Neuron (in vitro differentiated cells): ENCODE results near the gene CEP164.

Source experiments
- H2AFZ ChIP-seq: one replicate; pipeline ENCODE4 v1.6.1; 2013; ENCODE audit warnings: low read depth, mild to moderate bottlenecking, inconsistent platforms, low read length, moderate library complexity
- H3K27me3 ChIP-seq: one replicate; pipeline ENCODE4 v1.6.1; 2013; ENCODE audit warnings: low read length; ENCODE audit not compliant: insufficient read depth
- H3K36me3 ChIP-seq: one replicate; pipeline ENCODE4 v1.6.1; 2013; ENCODE audit warnings: low read length; ENCODE audit not compliant: insufficient read depth
- H3K4me1 ChIP-seq: one replicate; pipeline ENCODE4 v1.6.1; 2013; ENCODE audit warnings: low read length; ENCODE audit not compliant: insufficient read depth
- H3K4me3 ChIP-seq: 2 replicates; pipeline ENCODE4 v1.5.1; 2013; ENCODE audit warnings: mild to moderate bottlenecking, low read length, moderate library complexity
- H3K9me3 ChIP-seq: one replicate; pipeline ENCODE4 v1.6.1; 2013; ENCODE audit warnings: low read length

Gene CEP164

GRCh38 chr11:117426297-117426685, 98.6 kb downstream of the CEP164 start:
- Histone ChIP-seq H2AFZ (no peak overlapping the region), H3K4me3 (no peak overlapping the region), H3K4me1 (peaks cover 33% of the 10 kb centered on the region), H3K36me3 (no peaks in the 10 kb centered on the region), H3K27me3 (peaks cover 8% of the 10 kb centered on the region), H3K9me3 (no peaks in the 10 kb centered on the region)

- Histone ChIP-seq H3K36me3 (no peaks in the 10 kb centered on the region), H3K9me3 (no peaks in the 10 kb centered on the region), H3K4me3 (no peak overlapping the region), H2AFZ (no peak overlapping the region), H3K27me3 (peaks cover 6% of the 10 kb centered on the region), H3K4me1 (peaks cover 33% of the 10 kb centered on the region)
These were observed 99.3 kb downstream of the CEP164 start for GRCh38 chr11:117426941-117427340.

GRCh38 chr11:117427356-117427874, 99.8 kb downstream of the CEP164 start:
- no peaks in the 10 kb centered on the region for H3K36me3 ChIP-seq
- no peak overlapping the region for H2AFZ ChIP-seq
- H3K9me3 ChIP-seq = no peaks in the 10 kb centered on the region
- no peak overlapping the region for H3K4me3 ChIP-seq
- H3K4me1 ChIP-seq = peaks cover 33% of the 10 kb centered on the region
- peaks cover 5% of the 10 kb centered on the region for H3K27me3 ChIP-seq

GRCh38 chr11:117428186-117428855, 100.7 kb downstream of the CEP164 start:
- H3K27me3 ChIP-seq = peaks cover 2% of the 10 kb centered on the region
- H3K9me3 ChIP-seq = no peaks in the 10 kb centered on the region
- no peak overlapping the region for H2AFZ ChIP-seq
- H3K36me3 ChIP-seq = no peaks in the 10 kb centered on the region
- H3K4me3 ChIP-seq = no peak overlapping the region
- peaks cover 33% of the 10 kb centered on the region for H3K4me1 ChIP-seq

- Histone ChIP-seq H2AFZ (no peak overlapping the region), H3K27me3 (peaks cover 2% of the 10 kb centered on the region), H3K4me3 (no peak overlapping the region), H3K4me1 (peaks cover 33% of the 10 kb centered on the region), H3K9me3 (no peaks in the 10 kb centered on the region), H3K36me3 (no peaks in the 10 kb centered on the region)
These were observed 101.2 kb downstream of the CEP164 start for GRCh38 chr11:117428856-117429229.

GRCh38 chr11:117430293-117430955, 102.8 kb downstream of the CEP164 start:
- no peaks in the 10 kb centered on the region for H3K9me3 ChIP-seq
- no peaks in the 10 kb centered on the region for H3K36me3 ChIP-seq
- H3K4me1 ChIP-seq = peaks cover 33% of the 10 kb centered on the region
- H2AFZ ChIP-seq = no peak overlapping the region
- H3K27me3 ChIP-seq = peaks cover under 1% of the 10 kb centered on the region
- H3K4me3 ChIP-seq = no peak overlapping the region

GRCh38 chr11:117431436-117431835, 103.8 kb downstream of the CEP164 start:
- peaks cover 33% of the 10 kb centered on the region for H3K4me1 ChIP-seq
- no peaks in the 10 kb centered on the region for H3K36me3 ChIP-seq
- H3K9me3 ChIP-seq = no peaks in the 10 kb centered on the region
- H3K27me3 ChIP-seq = no peaks in the 10 kb centered on the region
- H3K4me3 ChIP-seq = no peak overlapping the region
- H2AFZ ChIP-seq = no peak overlapping the region

- H2AFZ ChIP-seq = no peak overlapping the region
- no peaks in the 10 kb centered on the region for H3K9me3 ChIP-seq
- H3K4me1 ChIP-seq = peaks cover 23% of the 10 kb centered on the region
- no peaks in the 10 kb centered on the region for H3K36me3 ChIP-seq
- no peak overlapping the region for H3K4me3 ChIP-seq
- peaks cover 5% of the 10 kb centered on the region for H3K27me3 ChIP-seq
These were observed 106.1 kb downstream of the CEP164 start for GRCh38 chr11:117433717-117434116.

GRCh38 chr11:117434481-117434880, 106.8 kb downstream of the CEP164 start:
- Histone ChIP-seq H3K9me3 (no peaks in the 10 kb centered on the region), H3K4me1 (peaks cover 17% of the 10 kb centered on the region), H2AFZ (no peak overlapping the region), H3K27me3 (peaks cover 7% of the 10 kb centered on the region), H3K36me3 (no peaks in the 10 kb centered on the region), H3K4me3 (no peak overlapping the region)

GRCh38 chr11:117435326-117435725, 107.7 kb downstream of the CEP164 start:
- H2AFZ ChIP-seq = no peak overlapping the region
- H3K9me3 ChIP-seq = no peaks in the 10 kb centered on the region
- no peaks in the 10 kb centered on the region for H3K36me3 ChIP-seq
- H3K27me3 ChIP-seq = peaks cover 15% of the 10 kb centered on the region
- no peak overlapping the region for H3K4me3 ChIP-seq
- peaks cover 9% of the 10 kb centered on the region for H3K4me1 ChIP-seq

- H3K27me3 ChIP-seq = peaks cover 15% of the 10 kb centered on the region
- H3K4me3 ChIP-seq = no peak overlapping the region
- H3K36me3 ChIP-seq = no peaks in the 10 kb centered on the region
- no peaks in the 10 kb centered on the region for H3K9me3 ChIP-seq
- no peak overlapping the region for H2AFZ ChIP-seq
- H3K4me1 ChIP-seq = no peaks in the 10 kb centered on the region
These were observed 109.6 kb downstream of the CEP164 start for GRCh38 chr11:117437041-117437790.

- peaks cover 15% of the 10 kb centered on the region for H3K27me3 ChIP-seq
- H3K4me3 ChIP-seq = no peak overlapping the region
- no peaks in the 10 kb centered on the region for H3K36me3 ChIP-seq
- no peaks in the 10 kb centered on the region for H3K9me3 ChIP-seq
- H2AFZ ChIP-seq = no peak overlapping the region
- H3K4me1 ChIP-seq = no peaks in the 10 kb centered on the region
These were observed 110.1 kb downstream of the CEP164 start for GRCh38 chr11:117437791-117438130.

GRCh38 chr11:117438371-117439000, 110.8 kb downstream of the CEP164 start:
- Histone ChIP-seq H2AFZ (no peak overlapping the region), H3K27me3 (peaks cover 15% of the 10 kb centered on the region), H3K9me3 (no peaks in the 10 kb centered on the region), H3K4me3 (no peak overlapping the region), H3K36me3 (no peaks in the 10 kb centered on the region), H3K4me1 (no peaks in the 10 kb centered on the region)
